Neuronal stem cell (in vitro differentiated cells): ENCODE measurements around the gene SKIC2.
"Not testable (repeated sequence)": the region's sequence is repeated elsewhere in the genome, so short reads cannot be mapped to it uniquely, and the experiment has no call there.

ENCODE experiments used
- DNase-seq: peaks from one replicate; pipeline ENCODE4 v3.0.0-alpha.2; 2013; ENCODE audit warnings: low spot score
- H2AFZ ChIP-seq: one replicate; pipeline ENCODE4 v1.6.1; 2013; ENCODE audit warnings: mild to moderate bottlenecking, low read length, inconsistent platforms
- H2AK5ac ChIP-seq: 2 replicates; pipeline ENCODE4 v1.6.1; 2013; ENCODE audit warnings: low read depth, mild to moderate bottlenecking, inconsistent platforms, low read length, moderate library complexity, mixed read lengths
- H2BK120ac ChIP-seq: 2 replicates; pipeline ENCODE4 v1.6.1; 2013; ENCODE audit warnings: low read depth, mild to moderate bottlenecking, inconsistent platforms, low read length, moderate library complexity, mixed read lengths
- H2BK12ac ChIP-seq: one replicate; pipeline ENCODE4 v1.6.1; 2013; ENCODE audit warnings: low read length, inconsistent platforms
- H2BK15ac ChIP-seq: 2 replicates; pipeline ENCODE4 v1.6.1; 2013; ENCODE audit warnings: mild to moderate bottlenecking, low read length, inconsistent platforms, mixed read lengths
- H2BK5ac ChIP-seq: one replicate; pipeline ENCODE4 v1.6.1; 2013; ENCODE audit warnings: inconsistent platforms, mild to moderate bottlenecking, low read length, moderate library complexity
- H3K14ac ChIP-seq: one replicate; pipeline ENCODE4 v1.6.1; 2013; ENCODE audit warnings: low read length, inconsistent platforms
- H3K18ac ChIP-seq: 2 replicates; pipeline ENCODE4 v1.6.1; 2013; ENCODE audit warnings: low read length, inconsistent platforms
- H3K23ac ChIP-seq: 2 replicates; pipeline ENCODE4 v1.6.1; 2013; ENCODE audit warnings: low read depth, mild to moderate bottlenecking, mixed read lengths, low read length, inconsistent platforms; ENCODE audit not compliant: poor library complexity
- H3K27ac ChIP-seq: replicated peaks from 3 replicates; pipeline ENCODE4 v1.5.1; 2013; ENCODE audit warnings: low read length, inconsistent platforms
- H3K27me3 ChIP-seq, 3 experiments: 2 replicates each; pipeline ENCODE4 v1.6.1; 2013; ENCODE audit warnings: low read length in 3 of 3, mild to moderate bottlenecking in 2 of 3, inconsistent platforms in 1 of 3, low read depth in 1 of 3, mixed read lengths in 1 of 3, moderate library complexity in 1 of 3; ENCODE audit not compliant: control insufficient read depth in 3 of 3, insufficient read depth in 3 of 3
- H3K36me3 ChIP-seq, 2 donors: replicated peaks in 1 of 2; 2 replicates each; pipeline ENCODE4 v1.6.1; 2013; ENCODE audit warnings: low read length in 2 of 2; ENCODE audit not compliant: control insufficient read depth in 2 of 2, insufficient read depth in 2 of 2
- H3K4ac ChIP-seq: 2 replicates; pipeline ENCODE4 v1.6.1; 2013; ENCODE audit warnings: inconsistent platforms, mild to moderate bottlenecking, low read length, moderate library complexity
- H3K4me1 ChIP-seq, 2 donors: 1 replicate in 1 of 2; 2 replicates in 1 of 2; pipeline ENCODE4 v1.6.1; 2013; ENCODE audit warnings: low read length in 2 of 2, low read depth in 1 of 2; ENCODE audit not compliant: control insufficient read depth in 2 of 2, insufficient read depth in 1 of 2
- H3K4me2 ChIP-seq: one replicate; pipeline ENCODE4 v1.6.1; 2013; ENCODE audit warnings: mild to moderate bottlenecking, low read length, inconsistent platforms; ENCODE audit not compliant: insufficient read depth, poor library complexity, severe bottlenecking
- H3K4me3 ChIP-seq, 2 donors: 2 replicates each; pipeline ENCODE4 v1.5.1; 2013; ENCODE audit warnings: low read length in 2 of 2, mild to moderate bottlenecking in 2 of 2, inconsistent platforms in 1 of 2, moderate library complexity in 1 of 2
- H3K79me1 ChIP-seq: one replicate; pipeline ENCODE4 v1.6.1; 2013; ENCODE audit warnings: low read depth, mild to moderate bottlenecking, inconsistent platforms, low read length, moderate library complexity
- H3K9ac ChIP-seq: one replicate; pipeline ENCODE4 v1.6.1; 2013; ENCODE audit warnings: mild to moderate bottlenecking, low read depth, low read length, inconsistent platforms; ENCODE audit not compliant: poor library complexity
- H3K9me3 ChIP-seq, 2 donors: replicated peaks in 1 of 2; 2 replicates each; pipeline versions ENCODE3 to v1.6.1; 2013; ENCODE audit warnings: low read length in 2 of 2, mild to moderate bottlenecking in 2 of 2, inconsistent platforms in 1 of 2, low read depth in 1 of 2, mixed read lengths in 1 of 2, moderate library complexity in 1 of 2; ENCODE audit not compliant: control insufficient read depth in 2 of 2, insufficient read depth in 1 of 2
- H4K8ac ChIP-seq: one replicate; pipeline ENCODE4 v1.6.1; 2013; ENCODE audit warnings: low read depth, mild to moderate bottlenecking, inconsistent platforms, low read length, moderate library complexity
- H4K91ac ChIP-seq: one replicate; pipeline ENCODE4 v1.6.1; 2013; ENCODE audit warnings: low read length, low read depth, mild to moderate bottlenecking, inconsistent platforms; ENCODE audit not compliant: poor library complexity
- WGBS, 2 donors: extraction: QIAGEN DNeasy Blood & Tissue Kit; methylation state at CpG; one replicate each; pipeline ENCODE4 v1.1.7; 2013; ENCODE audit warnings: missing lambda C conversion rate in 2 of 2, mixed read lengths in 1 of 2; ENCODE audit not compliant: insufficient read length in 2 of 2, insufficient replicate concordance in 1 of 2; ENCODE audit errors: extremely low coverage in 2 of 2; 5-methylcytosine and 5-hydroxymethylcytosine counted together

The SKIC2 gene

GRCh38 chr6:32004393-32004792, 45.4 kb downstream of the SKIC2 start:
- not testable (repeated sequence) for H2BK15ac ChIP-seq, H4K8ac ChIP-seq, H3K9ac ChIP-seq, H3K4me2 ChIP-seq, H2AFZ ChIP-seq, H3K27ac ChIP-seq, H3K79me1 ChIP-seq, H3K9me3 ChIP-seq, H2BK12ac ChIP-seq, H3K4me1 ChIP-seq, DNase-seq, H2BK120ac ChIP-seq, H3K18ac ChIP-seq, H2AK5ac ChIP-seq, H3K36me3 ChIP-seq, H3K14ac ChIP-seq, H4K91ac ChIP-seq, H3K4me3 ChIP-seq, H3K4ac ChIP-seq, H2BK5ac ChIP-seq, H3K23ac ChIP-seq, H3K27me3 ChIP-seq
- WGBS, 2 donors, result no CpG with 5 or more reads among the region's 4 CpGs

GRCh38 chr6:32004864-32005537, 46.0 kb downstream of the SKIC2 start:
- WGBS, 2 donors, result no CpG with 5 or more reads among the region's 13 CpGs
- not testable (repeated sequence) for H2BK15ac ChIP-seq, H3K4me2 ChIP-seq

GRCh38 chr6:32005538-32005880, 46.5 kb downstream of the SKIC2 start:
- H3K9ac ChIP-seq, H2BK12ac ChIP-seq, H3K36me3 ChIP-seq, H3K4ac ChIP-seq, H2AK5ac ChIP-seq, DNase-seq, H3K23ac ChIP-seq, H2BK5ac ChIP-seq, H3K79me1 ChIP-seq, H3K9me3 ChIP-seq, H4K8ac ChIP-seq, H3K4me3 ChIP-seq, H3K14ac ChIP-seq, H2AFZ ChIP-seq, H3K18ac ChIP-seq, H3K27me3 ChIP-seq, H3K27ac ChIP-seq, H4K91ac ChIP-seq, H2BK120ac ChIP-seq, H3K4me1 ChIP-seq, H2BK15ac ChIP-seq, H3K4me2 ChIP-seq: not testable (repeated sequence)
- no CpG with 5 or more reads among the region's 9 CpGs for WGBS, 2 donors

More at GRCh38 chr6:32004864-32005537, 46.0 kb downstream of the SKIC2 start:
- H3K27me3 ChIP-seq, H3K4me3 ChIP-seq, H3K4ac ChIP-seq, H3K4me1 ChIP-seq, H3K79me1 ChIP-seq, H2BK120ac ChIP-seq, H3K14ac ChIP-seq, H4K8ac ChIP-seq, H4K91ac ChIP-seq, H2BK5ac ChIP-seq, H3K23ac ChIP-seq, H3K18ac ChIP-seq, DNase-seq, H2BK12ac ChIP-seq, H3K9ac ChIP-seq, H3K36me3 ChIP-seq, H3K27ac ChIP-seq, H2AFZ ChIP-seq, H2AK5ac ChIP-seq, H3K9me3 ChIP-seq: not testable (repeated sequence)

- not testable (repeated sequence) for H3K23ac ChIP-seq, H2BK120ac ChIP-seq, H3K9me3 ChIP-seq, H3K27ac ChIP-seq, H2BK5ac ChIP-seq, H4K8ac ChIP-seq, H3K9ac ChIP-seq, H3K27me3 ChIP-seq, H2AK5ac ChIP-seq, H4K91ac ChIP-seq, H3K4me3 ChIP-seq, H3K14ac ChIP-seq, DNase-seq, H3K79me1 ChIP-seq, H3K18ac ChIP-seq, H3K36me3 ChIP-seq, H2BK12ac ChIP-seq, H2AFZ ChIP-seq, H3K4me1 ChIP-seq, H2BK15ac ChIP-seq, H3K4ac ChIP-seq, H3K4me2 ChIP-seq
- no CpG with 5 or more reads among the region's 8 CpGs for WGBS, 2 donors
Observed at GRCh38 chr6:32005991-32006529, 47.1 kb downstream of the SKIC2 start.
